Cardiac fibroblast (primary cell): ENCODE results near the gene CYTIP.

Experiments used
- DNase-seq, 2 donors: peaks; one replicate each; pipeline versions ENCODE4 v3.0.0 to v3.0.0-alpha.2; 2010; ENCODE audit warnings: low read depth in 2 of 2
- H3K4me3 ChIP-seq, 2 donors: replicated peaks in 1 of 2; 1 replicate in 1 of 2; 2 replicates in 1 of 2; pipeline ENCODE4 v1.5.1; 2011; ENCODE audit warnings: low read depth in 2 of 2, low read length in 2 of 2, mild to moderate bottlenecking in 2 of 2, moderate library complexity in 1 of 2
- CTCF ChIP-seq: IDR thresholded peaks from one replicate; pipeline ENCODE4 v1.5.1; 2011; ENCODE audit warnings: low read depth, mild to moderate bottlenecking, low read length, inconsistent platforms

The CYTIP gene

GRCh38 chr2:157420771-157421323 lies 23.0 kb downstream of the CYTIP start:
- no peak overlapping the region for H3K4me3 ChIP-seq
- no peak for TF ChIP-seq CTCF
- peak; percentile 34 to 80 for DNase-seq

GRCh38 chr2:157419031-157419575 lies 24.8 kb downstream of the CYTIP start:
- H3K4me3 ChIP-seq: no peak overlapping the region
- no peak for DNase-seq
- TF ChIP-seq CTCF: no peak

GRCh38 chr2:157418239-157418641 lies 25.6 kb downstream of the CYTIP start:
- no peak overlapping the region for H3K4me3 ChIP-seq
- DNase-seq: no peak
- no peak for TF ChIP-seq CTCF

GRCh38 chr2:157415591-157416101 lies 28.2 kb downstream of the CYTIP start:
- no peak for TF ChIP-seq CTCF
- DNase-seq: no peak
- no peak overlapping the region for H3K4me3 ChIP-seq

- no peak for DNase-seq
- no peak for TF ChIP-seq CTCF
- H3K4me3 ChIP-seq: no peak overlapping the region
Measured at GRCh38 chr2:157414050-157414449, 29.8 kb downstream of the CYTIP start.

- no peak for DNase-seq
- H3K4me3 ChIP-seq: no peak overlapping the region
- TF ChIP-seq CTCF: no peak
Measured at GRCh38 chr2:157413326-157414035, 30.4 kb downstream of the CYTIP start.
